Activated T-helper 9 cell treated with anti-CD3 and anti-CD28 coated beads, Interleukin-2, amount 50 U/mL, for 16 hours (primary cell): ENCODE data around the gene LSM2.
"Not testable (repeated sequence)": the region's sequence is repeated elsewhere in the genome, so short reads cannot be mapped to it uniquely, and the experiment has no call there.

Experiments used
- DNase-seq: peaks from one replicate; pipeline ENCODE4 v3.0.0-alpha.2; 2020; ENCODE audit warnings: low read depth

LSM2 gene

DNA sequence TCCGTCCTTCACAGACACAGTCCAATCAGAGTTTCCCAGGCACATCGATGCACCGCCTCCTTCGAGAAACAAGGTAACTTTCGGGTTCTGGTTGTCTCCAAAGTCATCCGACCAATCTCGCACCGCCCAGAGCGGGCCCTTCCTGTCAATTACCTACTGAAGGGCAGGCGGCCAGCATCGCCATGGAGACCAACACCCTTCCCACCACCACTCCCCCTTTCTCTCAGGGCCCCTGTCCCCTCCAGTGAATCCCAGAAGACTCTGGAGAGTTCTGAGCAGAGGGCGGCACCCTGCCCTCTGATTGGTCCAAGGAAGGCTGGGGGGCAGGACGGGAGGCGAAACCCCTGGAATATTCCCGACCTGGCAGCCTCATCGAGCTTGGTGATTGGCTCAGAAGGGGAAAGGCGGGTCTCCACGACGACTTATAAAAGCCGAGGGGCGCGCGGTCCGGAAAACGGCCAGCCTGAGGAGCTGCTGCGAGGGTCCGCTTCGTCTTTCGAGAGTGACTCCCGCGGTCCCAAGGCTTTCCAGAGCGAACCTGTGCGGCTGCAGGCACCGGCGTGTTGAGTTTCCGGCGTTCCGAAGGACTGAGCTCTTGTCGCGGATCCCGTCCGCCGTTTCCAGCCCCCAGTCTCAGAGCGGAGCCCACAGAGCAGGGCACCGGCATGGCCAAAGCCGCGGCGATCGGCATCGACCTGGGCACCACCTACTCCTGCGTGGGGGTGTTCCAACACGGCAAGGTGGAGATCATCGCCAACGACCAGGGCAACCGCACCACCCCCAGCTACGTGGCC is 20.7 kb upstream of the LSM2 start, which contains the start of gene HSPA1B:
Gene HSPA1B, plus strand, starts transcription at position 453 of the 794 bp plus-strand sequence. Its CDS starts 213 bp downstream, at position 666.
- DNase-seq: peak; percentile 80

DNA sequence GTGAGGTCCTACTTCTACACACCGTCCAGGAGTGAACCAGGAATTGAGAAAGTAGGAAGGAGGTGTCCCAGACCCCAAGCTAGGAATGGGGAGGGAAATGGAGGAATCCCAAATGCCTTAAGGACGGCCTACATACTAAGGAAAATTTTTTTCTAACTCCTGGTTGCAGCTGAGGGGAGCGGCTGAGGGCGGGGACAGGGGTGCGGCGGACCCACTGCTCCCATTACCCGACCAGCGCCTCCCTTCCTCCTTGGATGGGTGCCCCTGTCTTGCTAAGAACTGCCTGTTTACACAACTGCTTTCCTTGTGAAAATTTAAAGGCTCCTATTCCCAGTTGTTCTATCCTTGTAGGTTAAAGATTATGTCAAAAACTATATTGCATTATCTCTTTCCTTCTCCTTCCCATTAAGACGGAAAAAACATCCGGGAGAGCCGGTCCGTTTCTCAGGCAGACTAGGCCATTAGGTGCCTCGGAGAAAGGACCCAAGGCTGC is 20.1 kb upstream of the LSM2 start:
- no peak for DNase-seq

DNA sequence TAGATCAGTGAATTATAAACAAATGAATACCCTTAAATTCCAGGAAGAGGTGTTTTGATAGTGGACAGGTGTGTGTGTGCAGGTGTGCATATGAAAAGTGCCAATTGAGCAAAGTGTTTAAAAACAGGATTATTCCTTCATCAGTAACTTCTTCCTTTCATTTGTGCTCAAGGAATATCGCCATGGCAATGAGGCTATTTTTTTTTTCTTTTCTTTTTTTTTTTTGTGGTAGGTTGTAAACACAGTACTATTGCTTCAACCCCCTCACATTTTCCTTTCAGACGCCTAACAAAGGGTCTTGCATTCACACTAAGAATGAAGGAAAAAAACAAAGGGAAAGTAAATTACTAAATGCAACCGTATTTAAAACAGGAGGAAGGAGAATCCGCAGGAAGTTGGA is 18.8 kb upstream of the LSM2 start:
- no peak for DNase-seq

DNA sequence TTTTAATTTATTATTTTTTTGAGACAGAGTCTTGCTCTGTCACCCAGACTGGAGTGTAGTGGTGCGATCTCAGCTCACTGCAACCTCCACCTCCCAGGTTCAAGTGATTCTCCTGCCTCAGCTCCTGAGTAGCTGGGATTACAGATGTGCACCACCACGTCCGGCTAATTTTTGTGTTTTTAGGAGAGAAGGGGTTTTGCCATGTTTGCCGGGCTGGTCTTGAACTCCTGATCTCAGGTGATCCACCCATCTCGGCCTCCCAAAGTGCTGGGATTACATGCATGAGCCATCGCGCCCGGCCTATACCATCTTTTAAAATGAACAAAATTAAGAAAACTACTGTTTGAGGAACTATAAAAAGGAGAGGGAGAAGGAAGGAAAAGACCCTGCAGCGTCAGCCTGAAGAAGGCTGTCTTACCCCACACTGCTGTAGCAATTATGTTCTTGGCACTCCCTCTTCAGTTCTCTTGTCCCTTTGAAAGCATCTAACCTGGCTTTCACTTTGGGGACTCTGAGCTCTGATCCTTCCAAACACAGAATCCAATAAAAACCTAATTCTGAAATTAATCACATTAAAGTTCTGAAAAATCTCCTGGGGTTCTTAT is 16.9 kb upstream of the LSM2 start:
- not testable (repeated sequence) for DNase-seq

DNA sequence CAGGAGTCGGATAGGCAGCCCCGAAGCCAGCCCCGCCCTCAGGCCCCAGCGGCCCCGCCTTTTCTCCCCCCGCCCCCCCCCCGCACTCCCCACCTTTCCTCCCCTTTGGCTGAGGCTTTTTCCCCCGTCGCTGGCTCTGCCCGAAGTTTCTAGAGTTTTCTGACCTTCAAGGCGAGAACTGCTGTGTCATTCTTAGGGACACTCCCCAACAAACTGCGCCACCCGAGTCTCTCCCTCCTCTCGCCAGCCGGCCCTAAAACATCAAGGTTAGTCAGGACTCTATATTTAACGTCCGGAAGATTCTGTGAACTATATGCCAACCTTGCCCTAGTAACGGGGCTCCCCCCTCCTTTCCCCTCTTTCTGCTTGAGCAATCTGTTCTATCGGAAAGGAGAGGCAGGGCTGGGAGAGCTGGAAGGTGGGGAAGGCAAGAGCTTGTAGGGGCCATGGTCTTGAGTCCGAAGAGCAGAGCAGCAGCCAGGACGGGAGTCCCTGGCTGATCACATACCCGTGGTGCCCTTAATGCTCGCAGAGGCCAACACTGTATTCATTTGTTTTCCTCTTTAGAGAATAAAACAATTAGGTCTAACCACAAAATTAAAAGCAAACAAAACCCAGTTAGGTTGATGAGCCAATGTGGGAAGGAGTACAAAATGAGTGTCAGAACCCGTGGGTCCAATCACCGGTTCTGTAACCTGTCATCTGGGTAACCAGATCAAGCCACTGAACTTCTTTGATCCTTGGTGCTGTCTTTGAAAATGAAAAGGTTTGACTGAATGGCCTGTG is 15.5 kb upstream of the LSM2 start:
- peak; percentile 50 for DNase-seq

DNA sequence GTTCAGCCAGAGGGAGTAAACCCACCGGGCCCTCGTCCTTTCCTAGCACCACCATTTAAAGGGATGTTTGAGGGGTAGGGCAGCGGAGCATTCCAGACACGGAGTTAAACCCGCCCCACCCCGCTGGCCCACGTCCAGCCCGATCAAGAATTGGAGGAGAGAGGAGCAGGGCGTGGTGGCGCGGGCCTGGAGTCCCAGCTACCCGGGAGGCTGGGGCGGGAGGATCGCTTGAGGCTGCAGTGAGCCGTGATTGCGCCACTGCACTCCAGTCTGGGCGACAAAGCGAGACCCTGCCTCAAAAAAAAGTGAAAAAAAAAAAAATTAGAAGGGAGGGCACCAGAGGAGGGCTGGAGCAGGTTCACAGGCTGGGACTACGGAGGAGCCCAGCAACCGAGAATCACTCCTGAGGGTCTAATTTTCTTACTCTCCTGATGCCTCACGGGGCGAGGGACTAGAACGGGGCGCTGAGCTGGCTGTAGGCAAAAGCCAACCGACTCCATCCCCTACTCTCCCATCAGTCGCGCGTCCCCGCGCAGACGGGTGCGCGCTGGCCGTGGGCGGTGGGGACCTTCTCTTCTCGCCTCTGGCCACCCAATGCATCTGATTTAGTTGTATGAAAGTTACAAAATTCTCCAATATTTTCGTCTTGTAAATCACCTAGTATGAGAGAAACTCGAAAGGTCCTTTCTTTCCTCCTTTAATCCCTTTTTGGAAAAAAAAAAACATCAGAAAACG is 14.7 kb upstream of the LSM2 start:
- peak; percentile 56 for DNase-seq

DNA sequence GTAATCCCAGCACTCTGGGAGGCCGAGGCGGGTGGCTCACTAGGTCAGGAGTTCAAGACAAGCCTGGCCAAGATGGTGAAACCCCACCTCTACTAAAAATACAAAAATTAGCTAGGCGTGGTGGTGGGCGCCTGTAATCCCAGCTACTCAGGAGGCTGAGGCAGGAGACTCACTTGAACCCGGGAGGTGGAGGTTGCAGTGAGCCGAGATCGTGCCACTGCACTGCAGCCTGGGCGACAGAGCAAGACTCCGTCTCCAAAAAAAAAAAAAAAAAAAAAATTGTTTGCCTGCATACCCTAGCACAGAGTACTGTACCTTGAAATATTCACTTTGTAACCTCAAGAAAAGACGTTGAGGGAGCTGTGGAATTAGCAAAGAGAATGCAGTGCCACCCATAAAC is 13.6 kb upstream of the LSM2 start:
- not testable (repeated sequence) for DNase-seq

DNA sequence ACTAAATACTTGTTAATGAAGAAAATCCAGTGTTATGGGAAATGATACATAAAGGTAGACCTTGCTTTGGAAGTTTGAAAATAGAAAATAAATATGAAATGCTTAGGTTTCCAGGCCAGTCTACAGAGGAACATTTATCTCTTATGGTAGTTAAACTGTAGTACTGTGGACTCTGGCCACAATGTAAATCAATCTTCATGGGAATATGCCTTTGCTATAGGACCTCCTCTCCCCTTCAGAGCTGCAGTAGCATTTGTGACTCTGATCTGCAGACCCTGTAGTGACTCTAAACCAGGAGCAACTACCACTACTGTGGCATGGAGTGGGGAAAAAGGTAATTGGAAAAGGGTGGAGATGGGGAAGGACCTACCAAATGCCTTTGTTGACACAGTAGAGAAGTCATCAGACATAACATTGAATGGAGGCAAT is 13.1 kb upstream of the LSM2 start:
- DNase-seq: no peak

DNA sequence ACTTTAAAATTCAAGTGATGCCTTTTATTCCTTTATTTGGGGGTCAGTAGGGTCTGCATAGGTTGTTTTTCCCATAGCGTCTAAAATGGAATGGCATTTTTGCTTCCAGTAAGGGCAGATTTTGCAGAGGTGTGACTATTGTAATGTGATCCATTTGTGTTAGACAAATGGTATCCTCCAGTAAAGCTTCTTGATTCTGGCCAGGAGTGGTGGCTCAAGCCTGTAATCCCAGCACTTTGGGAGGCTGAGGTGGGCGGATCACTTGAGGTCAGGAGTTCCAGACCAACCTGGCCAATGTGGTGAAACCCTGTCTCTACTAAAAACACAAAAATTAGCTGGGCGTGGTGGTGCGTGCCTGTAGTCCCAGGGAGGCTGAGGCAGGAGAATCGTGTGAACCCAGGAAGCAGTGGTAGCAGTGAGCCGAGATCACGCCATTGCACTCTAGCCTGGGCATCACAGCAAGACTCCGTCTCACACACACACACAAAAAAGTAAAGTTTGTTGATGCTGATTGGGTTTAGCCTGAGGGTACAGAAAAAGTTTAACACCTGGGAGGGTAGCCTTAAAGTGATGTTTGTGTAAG is 11.3 kb upstream of the LSM2 start:
- DNase-seq: not testable (repeated sequence)

DNA sequence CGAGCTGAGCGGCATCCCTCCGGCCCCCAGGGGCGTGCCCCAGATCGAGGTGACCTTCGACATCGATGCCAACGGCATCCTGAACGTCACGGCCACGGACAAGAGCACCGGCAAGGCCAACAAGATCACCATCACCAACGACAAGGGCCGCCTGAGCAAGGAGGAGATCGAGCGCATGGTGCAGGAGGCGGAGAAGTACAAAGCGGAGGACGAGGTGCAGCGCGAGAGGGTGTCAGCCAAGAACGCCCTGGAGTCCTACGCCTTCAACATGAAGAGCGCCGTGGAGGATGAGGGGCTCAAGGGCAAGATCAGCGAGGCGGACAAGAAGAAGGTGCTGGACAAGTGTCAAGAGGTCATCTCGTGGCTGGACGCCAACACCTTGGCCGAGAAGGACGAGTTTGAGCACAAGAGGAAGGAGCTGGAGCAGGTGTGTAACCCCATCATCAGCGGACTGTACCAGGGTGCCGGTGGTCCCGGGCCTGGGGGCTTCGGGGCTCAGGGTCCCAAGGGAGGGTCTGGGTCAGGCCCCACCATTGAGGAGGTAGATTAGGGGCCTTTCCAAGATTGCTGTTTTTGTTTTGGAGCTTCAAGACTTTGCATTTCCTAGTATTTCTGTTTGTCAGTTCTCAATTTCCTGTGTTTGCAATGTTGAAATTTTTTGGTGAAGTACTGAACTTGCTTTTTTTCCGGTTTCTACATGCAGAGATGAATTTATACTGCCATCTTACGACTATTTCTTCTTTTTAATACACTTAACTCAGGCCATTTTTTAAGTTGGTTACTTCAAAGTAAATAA is 10.6 kb upstream of the LSM2 start:
- DNase-seq: not testable (repeated sequence)

DNA sequence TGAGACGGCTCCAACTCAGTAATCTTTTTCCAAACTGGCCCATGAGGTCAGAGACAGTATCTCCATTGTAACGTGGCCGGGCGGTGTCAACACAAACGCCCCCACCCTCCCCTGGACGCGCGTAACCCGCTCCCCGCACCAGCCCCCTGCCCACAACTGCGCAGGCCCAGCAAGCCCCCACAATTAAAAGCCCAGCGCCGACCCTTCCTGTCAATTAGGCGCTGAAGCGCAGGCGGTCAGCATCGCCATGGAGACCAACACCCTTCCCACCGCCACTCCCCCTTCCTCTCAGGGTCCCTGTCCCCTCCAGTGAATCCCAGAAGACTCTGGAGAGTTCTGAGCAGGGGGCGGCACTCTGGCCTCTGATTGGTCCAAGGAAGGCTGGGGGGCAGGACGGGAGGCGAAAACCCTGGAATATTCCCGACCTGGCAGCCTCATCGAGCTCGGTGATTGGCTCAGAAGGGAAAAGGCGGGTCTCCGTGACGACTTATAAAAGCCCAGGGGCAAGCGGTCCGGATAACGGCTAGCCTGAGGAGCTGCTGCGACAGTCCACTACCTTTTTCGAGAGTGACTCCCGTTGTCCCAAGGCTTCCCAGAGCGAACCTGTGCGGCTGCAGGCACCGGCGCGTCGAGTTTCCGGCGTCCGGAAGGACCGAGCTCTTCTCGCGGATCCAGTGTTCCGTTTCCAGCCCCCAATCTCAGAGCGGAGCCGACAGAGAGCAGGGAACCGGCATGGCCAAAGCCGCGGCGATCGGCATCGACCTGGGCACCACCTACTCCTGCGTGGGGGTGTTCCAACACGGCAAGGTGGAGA is 8.5 kb upstream of the LSM2 start, which contains the start of the genes HSPA1A and HSPA1L:
Gene HSPA1A, plus strand, starts transcription at position 519 of the 814 bp plus-strand sequence. Its CDS starts 214 bp downstream, at position 733.
Gene HSPA1L, minus strand, starts transcription at position 259 of the 814 bp plus-strand sequence. CDS start 3,311 bp downstream, outside the sequence.
- DNase-seq: peak; percentile 49

DNA sequence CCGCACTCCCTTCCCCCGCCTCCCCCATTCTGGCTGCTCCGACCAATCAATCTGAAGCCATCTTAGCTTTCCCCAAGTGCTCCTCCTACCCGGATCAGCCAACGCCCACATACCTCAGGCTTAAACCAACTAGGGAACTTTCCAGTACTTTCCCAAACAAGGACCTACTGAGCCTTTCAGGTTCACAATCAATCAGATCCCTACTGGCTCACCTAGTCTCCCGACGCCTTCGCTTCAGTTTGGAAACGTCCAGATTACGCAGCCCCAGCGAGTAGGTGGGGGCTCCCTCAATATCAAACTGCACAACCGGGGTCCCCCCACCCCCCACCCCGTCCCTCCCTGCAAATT is 7.9 kb upstream of the LSM2 start:
- DNase-seq: peak; percentile 63

DNA sequence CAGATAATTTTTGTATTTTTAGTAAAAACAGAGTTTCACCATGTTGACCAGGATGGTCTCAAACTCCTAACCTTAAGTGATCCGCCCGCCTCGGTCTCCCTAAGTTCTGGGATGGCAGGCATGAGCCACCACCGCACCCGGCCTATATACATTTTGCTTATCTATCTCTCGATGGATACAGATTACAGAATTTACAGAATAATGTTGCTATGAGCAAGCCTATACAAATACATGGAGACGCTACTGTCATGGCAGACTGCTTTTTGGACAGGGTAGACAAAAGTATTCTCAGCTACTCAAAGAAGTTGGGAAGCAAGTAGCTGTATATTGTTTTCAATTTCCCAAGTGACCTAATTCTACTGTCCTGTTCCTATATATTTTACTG is 6.7 kb upstream of the LSM2 start:
- DNase-seq: no peak

DNA sequence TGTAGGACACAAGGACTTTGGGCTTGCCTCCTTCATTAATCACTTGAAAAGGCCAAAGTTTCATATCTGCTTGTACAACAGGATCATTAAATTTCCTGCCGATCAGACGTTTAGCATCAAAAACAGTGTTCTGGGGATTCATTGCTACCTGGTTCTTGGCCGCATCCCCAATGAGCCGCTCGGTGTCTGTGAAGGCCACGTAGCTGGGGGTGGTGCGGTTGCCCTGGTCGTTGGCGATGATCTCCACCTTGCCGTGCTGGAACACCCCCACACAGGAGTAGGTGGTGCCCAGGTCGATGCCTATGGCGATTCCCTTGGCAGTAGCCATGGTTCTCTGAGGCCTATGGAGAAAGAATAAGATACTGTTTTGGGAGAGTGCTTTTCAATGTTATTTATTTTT is 4.9 kb upstream of the LSM2 start:
- DNase-seq: no peak

DNA sequence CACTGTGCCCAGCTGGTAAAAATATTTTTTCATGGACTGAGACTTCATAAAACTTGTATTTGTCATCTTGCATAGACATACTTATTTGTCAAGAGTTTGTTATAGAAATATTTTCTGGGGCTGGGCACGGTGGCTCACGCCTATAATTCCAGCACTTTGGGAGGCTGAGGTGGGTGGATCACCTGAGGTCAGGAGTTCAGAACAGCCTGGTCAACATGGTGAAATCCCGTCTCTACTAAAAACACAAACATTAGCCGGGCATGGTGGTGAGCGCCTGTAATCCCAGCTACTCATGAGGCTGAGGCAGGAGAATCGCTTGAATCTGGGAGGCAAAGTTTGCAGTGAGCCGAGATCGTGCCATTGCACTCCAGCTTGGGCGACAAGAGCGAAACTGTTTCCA is 1.8 kb upstream of the LSM2 start:
- not testable (repeated sequence) for DNase-seq

DNA sequence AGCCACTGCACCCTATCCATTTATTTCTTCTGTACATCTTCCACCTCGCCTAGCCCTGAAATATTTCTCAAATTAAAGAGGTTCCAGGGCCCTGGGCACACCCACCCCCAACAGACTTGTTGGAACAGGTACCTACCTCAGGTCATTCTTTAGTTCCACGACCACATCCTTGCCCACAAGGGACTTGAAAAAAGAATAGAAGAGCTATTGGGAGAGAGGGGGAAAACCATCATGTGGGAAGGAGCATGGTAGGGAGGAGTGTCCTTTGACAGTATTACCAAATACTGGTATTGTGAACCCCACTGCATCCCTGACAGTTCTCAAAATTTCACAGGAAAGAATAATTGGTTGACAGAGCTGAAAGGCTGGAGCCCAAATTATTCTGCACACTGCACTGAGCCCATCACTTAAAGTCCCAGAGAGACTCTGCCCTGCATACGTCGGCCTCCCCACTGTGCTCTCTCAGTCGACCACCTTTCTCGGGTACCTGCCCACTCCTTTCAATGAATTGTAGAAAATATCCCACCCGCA is 762 bp downstream of the LSM2 start:
- no peak for DNase-seq

DNA sequence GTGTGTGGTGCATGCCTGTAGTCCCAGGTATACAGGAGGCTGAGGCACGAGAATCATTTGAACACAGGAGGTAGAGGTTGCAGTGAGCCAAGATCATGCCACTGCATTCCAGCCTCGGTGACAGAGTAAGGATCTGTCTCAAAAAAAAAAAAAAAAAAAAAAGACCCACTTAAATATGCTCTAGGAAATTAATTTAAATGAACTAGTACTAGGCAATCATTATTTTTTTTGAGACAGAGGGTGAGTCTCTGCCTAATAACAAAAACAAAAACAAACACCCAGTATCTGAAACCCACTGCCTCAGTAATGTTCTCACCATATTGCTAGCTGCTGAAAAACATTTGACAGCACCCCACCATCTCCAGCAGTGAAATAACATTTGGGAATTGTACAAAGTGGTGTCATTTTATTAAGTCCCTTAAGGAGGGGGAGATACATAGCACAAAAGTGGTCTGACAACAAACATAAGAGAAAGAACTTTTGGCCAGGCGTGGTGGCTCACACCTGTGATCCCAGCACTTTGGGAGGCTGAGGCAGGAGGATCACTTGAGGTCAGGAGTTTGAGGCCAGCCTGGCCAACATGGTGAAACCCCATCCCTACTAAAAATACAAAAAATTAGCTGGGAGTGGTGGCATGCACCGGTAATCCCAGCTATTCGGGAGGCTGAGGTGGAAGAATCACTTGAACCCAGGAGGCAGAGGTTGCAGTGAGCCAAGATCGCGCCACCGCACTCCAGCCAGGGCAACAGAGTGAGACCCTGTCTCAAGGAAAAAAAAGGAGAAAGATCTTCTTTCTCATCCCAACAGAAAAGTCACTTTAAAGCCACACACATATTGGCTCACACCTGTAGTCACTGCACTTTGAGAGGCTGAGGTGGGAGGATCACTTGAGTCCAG is 5.5 kb downstream of the LSM2 start:
- not testable (repeated sequence) for DNase-seq

DNA sequence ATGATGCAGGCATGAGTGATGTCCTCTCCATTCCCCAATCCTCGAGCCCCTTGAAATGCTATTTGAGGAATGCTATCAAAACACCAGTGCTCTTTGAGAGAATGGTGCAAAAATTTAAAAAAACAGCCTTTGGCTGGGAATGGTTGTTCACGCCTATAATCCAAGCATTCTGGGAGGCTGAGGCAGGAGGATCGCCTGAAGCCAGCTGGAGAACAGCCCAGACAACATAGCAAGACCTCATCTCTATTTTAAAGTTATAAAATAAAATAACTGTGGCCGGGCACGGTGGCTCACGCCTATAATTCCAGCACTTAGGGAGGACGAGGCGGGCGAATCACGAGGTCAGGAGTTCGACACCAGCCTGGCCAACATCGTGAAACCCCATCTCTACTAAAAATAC is 7.0 kb downstream of the LSM2 start:
- no peak for DNase-seq
